Activated T-cell treated with anti-CD3 and anti-CD28 coated beads, Interleukin-2, amount 50 U/mL, for 72 hours (primary cell): ENCODE results near the gene SPATA31D1. TPM values are rescaled to one million over a fixed set of nuclear protein-coding genes. Genes with fewer than 3 reads are reported as not detected.

Experiments
- ATAC-seq, 2 donors: fragments of 150-1000 bp; cut with Tn5 transposase; replicated peaks in 1 of 2; 2 replicates each; pipeline ENCODE4 v1.10.0; 2021; ENCODE audit warnings: moderate library complexity in 2 of 2, mild to moderate bottlenecking in 1 of 2
- DNase-seq, 2 donors: peaks; one replicate each; pipeline ENCODE4 v3.0.0; 2021 to 2022; ENCODE audit warnings: mixed read lengths in 1 of 2
- H3K27ac Mint-ChIP-seq: one replicate; pipeline ENCODE4 v1.8.0; 2022; ENCODE audit warnings: mild to moderate bottlenecking, moderate library complexity, mixed read lengths
- H3K27me3 Mint-ChIP-seq: one replicate; pipeline ENCODE4 v1.8.0; 2022; ENCODE audit warnings: low read depth, mixed read lengths
- H3K36me3 Mint-ChIP-seq, 2 donors: one replicate each; pipeline ENCODE4 v1.8.0; 2022; ENCODE audit warnings: mixed read lengths in 2 of 2, mild to moderate bottlenecking in 1 of 2; ENCODE audit not compliant: insufficient read depth in 2 of 2
- H3K4me1 Mint-ChIP-seq: one replicate; pipeline ENCODE4 v1.8.0; 2022; ENCODE audit warnings: low read depth, mixed read lengths
- H3K4me3 Mint-ChIP-seq, 2 donors: one replicate each; pipeline ENCODE4 v1.8.0; 2022; ENCODE audit warnings: mild to moderate bottlenecking in 2 of 2, mixed read lengths in 2 of 2, moderate library complexity in 2 of 2
- H3K9me3 Mint-ChIP-seq, 2 donors: one replicate each; pipeline ENCODE4 v1.8.0; 2022; ENCODE audit warnings: mixed read lengths in 2 of 2
- total RNA-seq, 2 donors: library from RNA; stranded (reverse); gene quantifications; one replicate each; pipeline ENCODE4 v1.2.3, GENCODE V29; 2022

SPATA31D1 gene
- total RNA-seq, 2 donors from 2014 or later, result not detected

DNA sequence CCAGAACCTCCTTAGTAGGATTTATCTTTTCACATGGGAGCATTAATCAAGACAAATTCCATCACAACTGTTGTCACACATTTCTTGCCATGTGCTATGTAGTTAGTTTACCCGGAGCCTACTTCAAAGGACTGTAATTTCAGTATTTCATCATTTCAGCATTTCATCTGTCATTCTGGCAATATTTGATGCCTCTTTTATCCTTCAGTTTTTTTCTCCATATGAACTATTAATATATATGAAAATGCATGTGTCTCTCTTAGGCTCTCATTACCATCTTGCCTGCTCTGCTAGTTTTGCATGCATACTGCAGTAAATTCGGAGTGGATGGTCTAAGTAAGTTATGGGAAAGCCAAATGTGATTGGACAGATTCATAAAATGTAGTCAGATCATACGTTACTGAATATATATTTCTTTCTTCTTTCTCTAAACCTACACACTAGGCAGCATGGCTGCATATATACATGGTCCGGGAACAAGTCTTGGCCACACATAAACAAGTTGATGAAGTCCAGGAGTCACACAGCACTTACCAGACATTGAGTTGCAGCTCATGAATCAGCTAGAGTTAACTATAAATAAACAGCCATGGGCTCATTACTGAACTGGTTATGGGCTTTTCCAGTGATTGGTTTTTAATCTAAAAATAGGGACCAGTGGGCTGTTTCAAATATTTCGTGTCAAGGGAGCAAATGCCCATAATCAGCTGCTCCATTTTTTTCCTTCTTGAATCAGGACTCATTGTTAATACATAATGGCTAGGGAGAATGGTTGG lies 46.6 kb downstream of the SPATA31D1 start:
- Mint-ChIP-seq H3K27ac (no peak overlapping the region), H3K36me3 (no peaks in the 10 kb centered on the region), H3K9me3 (peaks cover 0 to 3% of the 10 kb centered on the region in 2 donors), H3K27me3 (no peaks in the 10 kb centered on the region), H3K4me3 (no peak overlapping the region), H3K4me1 (no peaks in the 10 kb centered on the region)
- ATAC-seq (no peak), DNase-seq (no peak)

DNA sequence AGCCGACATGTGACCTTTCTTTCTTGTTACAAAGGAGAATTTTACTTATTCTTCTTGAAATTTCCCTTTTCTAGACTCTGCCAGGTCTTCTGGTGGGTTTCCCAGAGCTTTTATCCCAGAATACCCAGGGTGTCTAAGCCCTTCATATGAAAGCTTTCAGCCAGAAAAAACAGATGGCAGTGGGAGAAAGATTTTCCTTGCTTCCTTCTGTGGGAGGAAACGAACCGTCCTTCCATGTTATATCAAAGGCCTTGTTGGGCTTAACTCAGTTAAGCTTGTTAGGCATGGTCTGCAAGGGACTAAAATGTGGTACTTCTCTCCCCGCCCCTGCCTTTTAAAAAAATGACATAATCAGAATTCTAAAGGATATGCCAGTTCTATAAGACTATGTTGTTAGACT lies 47.5 kb downstream of the SPATA31D1 start:
- H3K4me3 Mint-ChIP-seq, result no peak overlapping the region
- no peaks in the 10 kb centered on the region for H3K4me1 Mint-ChIP-seq
- no peak for ATAC-seq
- peaks cover 0 to 3% of the 10 kb centered on the region in 2 donors for H3K9me3 Mint-ChIP-seq
- no peak overlapping the region for H3K27ac Mint-ChIP-seq
- H3K36me3 Mint-ChIP-seq, result no peaks in the 10 kb centered on the region
- DNase-seq, result no peak
- no peaks in the 10 kb centered on the region for H3K27me3 Mint-ChIP-seq

DNA sequence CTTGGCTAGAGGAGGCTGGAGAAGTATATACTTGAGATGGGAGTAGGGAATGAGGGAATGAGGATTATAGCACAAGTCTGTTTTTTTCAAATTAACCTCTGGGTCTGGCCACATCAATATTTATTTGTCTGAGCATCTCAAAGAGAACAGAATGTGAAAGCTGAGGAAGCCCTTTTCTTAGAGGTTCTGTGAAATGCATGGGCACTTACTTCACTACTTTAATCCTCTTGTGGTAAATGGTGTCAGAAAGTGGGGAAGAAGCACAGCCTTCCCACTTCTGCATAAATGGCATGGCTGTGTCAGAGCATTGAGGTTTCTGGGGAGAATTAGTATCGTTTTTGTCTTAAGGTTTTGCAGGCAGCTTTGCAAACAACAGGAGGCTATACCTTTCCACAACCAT lies 48.6 kb downstream of the SPATA31D1 start:
- no peak overlapping the region for H3K4me3 Mint-ChIP-seq
- no peak for ATAC-seq
- no peak for DNase-seq
- no peak overlapping the region for H3K27ac Mint-ChIP-seq
- H3K36me3 Mint-ChIP-seq, result no peaks in the 10 kb centered on the region
- H3K9me3 Mint-ChIP-seq, result peaks cover 0 to 1% of the 10 kb centered on the region in 2 donors
- H3K27me3 Mint-ChIP-seq, result no peaks in the 10 kb centered on the region
- no peaks in the 10 kb centered on the region for H3K4me1 Mint-ChIP-seq

DNA sequence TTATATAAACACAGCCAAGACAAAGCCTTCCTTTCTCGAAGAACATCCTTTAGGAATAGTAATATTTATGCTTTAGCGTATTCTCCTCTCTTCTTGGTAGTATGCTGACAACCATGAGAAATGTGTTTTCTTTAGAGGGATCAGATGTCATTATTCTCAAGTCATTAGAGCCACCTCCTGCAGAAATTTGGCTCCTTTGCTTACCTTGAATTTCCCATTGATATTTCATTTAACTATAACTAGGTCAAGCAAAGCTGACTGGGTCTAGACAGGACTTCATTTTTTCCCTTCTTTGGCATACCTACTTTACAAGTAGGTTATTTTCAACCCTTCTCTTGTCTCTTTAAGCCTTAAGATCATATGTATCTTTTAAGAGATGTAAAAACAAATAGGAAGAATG lies 50.3 kb downstream of the SPATA31D1 start:
- DNase-seq, result no peak
- peaks cover 1 to 2% of the 10 kb centered on the region in 2 donors for H3K9me3 Mint-ChIP-seq
- no peak overlapping the region for H3K4me3 Mint-ChIP-seq
- ATAC-seq, result no peak
- H3K4me1 Mint-ChIP-seq, result no peaks in the 10 kb centered on the region
- no peaks in the 10 kb centered on the region for H3K27me3 Mint-ChIP-seq
- no peaks in the 10 kb centered on the region for H3K36me3 Mint-ChIP-seq
- H3K27ac Mint-ChIP-seq, result no peak overlapping the region

Other genes with a start within 250 kb of the SPATA31D1 start
- not detected for gene SPATA31D4, start 60.3 kb upstream of the SPATA31D1 start, total RNA-seq
- gene SPATA31D3, start 45.3 kb upstream of the SPATA31D1 start, total RNA-seq, result not detected